HG03457 (cell line): ENCODE results near the gene SLC9A1.
A peak's percentile ranks its signal among the peaks of the same experiment; 100 is the strongest.
"Not testable (repeated sequence)": the region's sequence is repeated elsewhere in the genome, so short reads cannot be mapped to it uniquely, and the experiment has no call there.

Source experiments
- ATAC-seq: cut with Tn5 transposase; IDR thresholded peaks from one replicate; pipeline ENCODE4 v1.9.1; 2021; ENCODE audit warnings: moderate number of reproducible peaks; ENCODE audit not compliant: unreplicated experiment

The SLC9A1 gene

GRCh38 chr1:27135541-27136235 is 19.2 kb downstream of the SLC9A1 start:
- no peak for ATAC-seq

- no peak for ATAC-seq
These were observed 20.9 kb downstream of the SLC9A1 start for GRCh38 chr1:27133991-27134390.

DNA sequence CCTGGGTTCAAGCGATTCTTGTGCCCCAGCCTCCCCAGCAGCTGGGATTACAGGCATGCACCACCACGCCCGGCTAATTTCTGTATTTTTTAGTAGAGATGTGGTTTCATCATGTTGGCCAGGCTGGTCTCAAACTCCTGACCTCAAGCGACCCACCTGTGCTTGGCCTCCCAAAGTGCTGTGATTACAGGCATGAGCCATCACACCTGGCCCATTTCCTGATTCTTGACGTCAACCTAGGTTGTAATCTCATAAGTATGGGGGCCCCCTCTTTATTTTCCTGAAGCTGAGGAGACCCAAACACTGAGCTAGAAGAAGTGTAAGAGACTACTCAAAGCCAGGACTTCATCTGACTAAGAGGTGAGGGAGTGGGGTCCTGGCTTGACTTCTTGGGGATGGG is 21.8 kb downstream of the SLC9A1 start:
- no peak for ATAC-seq

- ATAC-seq, result no peak
These were observed 22.3 kb downstream of the SLC9A1 start for GRCh38 chr1:27132624-27133023.

GRCh38 chr1:27132147-27132546 is 22.8 kb downstream of the SLC9A1 start:
- no peak for ATAC-seq

DNA sequence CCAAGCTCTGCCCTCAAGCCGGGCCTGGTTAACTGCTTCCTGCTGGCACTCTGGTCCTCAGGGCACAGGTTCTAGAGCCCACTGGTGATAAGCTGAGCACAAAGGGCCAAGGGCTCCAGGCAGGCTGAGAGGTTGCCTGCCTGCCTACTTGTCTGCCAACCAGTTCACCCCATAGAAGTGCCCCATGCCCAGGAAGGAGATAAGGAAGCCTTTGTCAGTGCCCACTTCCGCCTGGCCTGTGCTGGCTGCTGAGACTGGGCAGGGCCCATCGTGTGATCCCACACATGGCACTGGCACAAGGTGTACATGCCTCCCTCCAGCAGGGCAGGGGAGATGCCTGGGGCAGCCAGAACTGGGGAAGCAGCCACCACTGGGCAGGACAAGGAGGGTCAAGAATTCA is 24.1 kb downstream of the SLC9A1 start:
- no peak for ATAC-seq

- no peak for ATAC-seq
These were observed 25.7 kb downstream of the SLC9A1 start for GRCh38 chr1:27129225-27129624.

DNA sequence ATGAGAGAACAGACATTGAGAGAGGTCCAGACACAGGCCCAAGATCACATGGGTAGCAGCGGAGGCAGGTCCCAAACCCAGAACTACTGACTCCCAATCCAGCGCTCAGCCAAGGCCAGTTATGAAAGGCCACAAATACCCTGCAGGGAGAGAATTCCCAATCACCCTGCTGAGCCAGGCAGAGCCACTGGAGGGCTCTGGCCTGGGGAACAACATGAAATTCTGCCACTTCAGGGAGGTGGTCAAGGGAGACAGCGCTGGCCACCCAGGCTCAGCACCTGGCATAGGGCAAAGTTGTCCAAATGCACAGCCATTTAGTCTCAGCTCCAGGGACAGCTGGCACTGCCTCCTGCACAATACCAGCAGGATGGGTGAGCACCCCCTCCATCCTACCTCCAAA is 27.5 kb downstream of the SLC9A1 start:
- no peak for ATAC-seq

DNA sequence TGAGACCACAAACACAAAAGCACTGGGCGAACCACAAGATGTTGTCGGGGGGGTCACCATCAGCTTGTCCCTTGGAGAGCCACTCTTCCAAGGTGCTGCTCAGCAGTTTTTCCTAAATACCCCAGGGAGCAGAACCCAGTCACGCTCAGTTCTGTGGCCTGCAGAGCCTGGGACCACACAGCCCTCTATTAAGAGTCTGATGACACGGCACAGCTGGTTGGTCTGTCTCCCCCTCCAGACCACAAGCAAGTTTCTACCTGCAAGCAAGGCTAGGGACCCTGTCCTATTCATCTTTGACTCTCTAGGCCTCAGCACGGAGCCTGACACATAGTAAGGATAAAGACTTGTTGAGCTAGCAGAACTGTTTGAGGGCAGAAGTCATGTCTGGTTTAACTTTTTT is 28.5 kb downstream of the SLC9A1 start:
- no peak for ATAC-seq

DNA sequence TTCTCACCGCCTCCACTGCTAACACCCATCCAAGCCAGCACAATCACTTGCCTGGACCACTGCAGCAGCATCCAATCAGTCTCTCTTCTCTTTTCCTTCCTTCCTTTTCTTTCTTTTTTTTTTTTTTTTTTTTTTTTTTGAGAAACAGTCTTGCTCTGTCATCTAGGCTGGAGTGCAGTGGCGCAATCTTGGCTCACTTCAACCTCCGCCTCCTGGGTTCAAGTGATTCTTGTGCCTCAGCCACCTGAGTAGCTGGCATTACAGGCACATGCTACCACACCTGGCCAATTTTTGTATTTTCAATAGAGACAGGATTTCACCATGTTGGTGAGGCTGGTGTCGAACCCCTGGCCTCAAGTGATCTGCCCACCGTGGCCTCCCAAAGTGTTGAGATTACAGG is 29.8 kb downstream of the SLC9A1 start:
- not testable (repeated sequence) for ATAC-seq

- no peak for ATAC-seq
These were observed 30.5 kb downstream of the SLC9A1 start for GRCh38 chr1:27124405-27124804.

- ATAC-seq, result no peak
These were observed 32.3 kb downstream of the SLC9A1 start for GRCh38 chr1:27122652-27123051.

DNA sequence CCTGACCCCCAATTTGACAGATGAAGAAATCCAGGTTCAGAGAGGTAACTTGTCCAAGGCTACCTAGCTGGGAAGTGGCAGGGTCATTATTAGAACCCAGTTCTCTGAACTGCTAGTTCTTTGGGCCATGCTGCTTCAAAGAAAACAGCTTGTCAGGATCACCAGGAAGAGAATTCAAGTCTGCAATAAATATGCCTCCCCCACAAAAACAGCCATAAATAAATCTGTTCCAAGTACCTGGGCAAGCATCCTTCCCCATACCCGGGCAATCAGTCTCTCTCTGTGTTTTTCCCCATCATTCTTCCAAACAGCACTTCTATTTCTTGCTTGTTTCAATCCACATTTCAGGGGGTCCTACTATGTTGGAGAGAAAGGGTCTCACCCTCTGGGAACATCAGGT is 34.1 kb downstream of the SLC9A1 start:
- ATAC-seq, result no peak

DNA sequence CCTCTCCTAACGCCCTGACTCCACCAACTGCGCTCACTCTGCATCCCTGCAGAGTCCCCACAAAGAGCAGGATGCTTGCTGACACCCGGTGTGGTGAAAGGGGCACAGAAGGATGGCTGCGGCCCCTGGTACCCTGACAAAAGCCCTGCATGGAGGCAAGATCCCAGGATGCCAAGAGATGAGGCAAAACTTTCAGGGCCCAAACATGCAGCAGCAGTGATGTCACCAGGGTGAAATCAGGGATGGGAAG is 36.6 kb downstream of the SLC9A1 start:
- no peak for ATAC-seq

GRCh38 chr1:27117733-27118439 is 37.0 kb downstream of the SLC9A1 start:
- ATAC-seq, result no peak

GRCh38 chr1:27116697-27117096 is 38.2 kb downstream of the SLC9A1 start:
- ATAC-seq, result no peak

DNA sequence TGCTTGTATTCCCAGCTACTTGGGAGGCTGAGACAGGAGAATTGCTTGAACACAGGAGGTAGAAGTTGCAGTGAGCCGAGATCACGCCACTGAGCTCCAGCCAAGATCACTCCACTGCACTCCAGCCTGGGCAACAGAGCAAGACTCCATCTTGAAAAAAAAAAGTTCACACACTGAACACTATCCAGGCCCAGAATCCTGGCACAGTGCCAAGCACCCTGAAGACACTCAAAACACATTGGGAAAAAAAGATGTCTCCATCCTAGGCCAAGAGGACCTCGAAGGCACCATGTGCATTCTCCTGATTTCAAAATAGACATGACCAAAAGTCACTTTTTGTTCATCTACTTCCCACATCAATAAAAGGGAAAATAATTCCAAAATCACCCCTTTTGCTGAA is 38.7 kb downstream of the SLC9A1 start:
- no peak for ATAC-seq

DNA sequence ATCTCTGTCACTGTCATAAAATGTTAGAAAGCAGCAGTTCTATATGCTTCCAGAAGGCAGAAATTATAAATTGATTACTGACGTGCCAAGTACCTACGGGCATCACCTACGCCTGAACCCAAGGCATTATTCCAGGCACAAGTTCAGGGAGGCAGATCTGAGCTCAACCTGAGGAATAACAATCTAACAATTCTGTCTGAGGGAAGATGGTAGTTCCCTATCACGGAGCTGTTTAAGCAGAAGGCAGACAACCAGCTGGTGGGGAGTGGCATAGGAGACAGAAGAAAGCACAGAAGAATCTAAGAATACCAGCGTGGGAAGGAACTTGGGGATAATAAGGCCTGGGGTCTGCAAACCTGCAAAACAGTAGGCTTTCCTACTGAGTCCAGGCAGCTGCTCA is 40.4 kb downstream of the SLC9A1 start:
- ATAC-seq, result no peak

GRCh38 chr1:27113861-27114260 is 41.1 kb downstream of the SLC9A1 start:
- ATAC-seq, result no peak

DNA sequence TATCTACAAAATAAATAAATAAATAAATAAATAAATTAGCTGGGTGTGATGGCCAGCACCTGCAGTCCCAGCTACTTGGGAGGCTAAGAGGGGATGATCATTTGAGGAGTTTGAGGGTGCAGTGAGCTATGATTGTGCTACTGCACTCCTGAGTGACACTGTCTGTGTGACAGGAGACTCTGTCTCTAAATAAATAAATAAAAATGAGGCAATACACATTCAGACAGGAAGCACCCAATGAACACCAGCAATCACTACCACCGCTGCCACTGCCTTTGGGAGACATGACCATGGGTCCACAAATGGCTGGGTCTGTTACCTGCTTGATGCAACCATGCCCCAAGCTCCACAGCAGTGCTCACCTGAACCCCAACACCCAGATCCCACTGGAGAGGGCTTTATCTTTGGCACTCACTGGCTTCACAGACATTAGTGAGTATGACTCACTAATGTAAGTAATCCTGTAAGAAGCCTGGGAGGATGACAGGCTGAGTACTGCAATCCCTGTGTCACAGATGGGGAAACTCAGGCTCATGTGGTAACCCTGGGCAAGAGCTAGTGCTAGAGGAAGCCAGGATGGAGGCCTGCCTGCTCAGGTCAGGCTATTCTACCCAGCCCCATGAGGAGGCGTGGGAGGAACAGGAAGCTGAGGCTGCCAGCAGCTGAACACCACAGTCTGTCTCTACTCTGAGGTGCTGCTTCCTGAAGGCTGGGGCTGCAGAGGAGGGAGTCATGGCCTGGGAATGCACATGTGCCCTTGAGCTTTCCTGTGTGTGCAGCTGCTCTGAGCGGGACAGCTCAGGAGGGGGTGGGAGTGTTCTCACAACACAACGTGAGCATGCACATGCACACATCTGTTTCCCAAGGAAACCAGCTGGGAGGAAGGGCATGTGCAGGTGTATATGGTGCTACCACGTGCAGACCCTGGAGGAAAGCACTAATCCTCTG is 43.0 kb downstream of the SLC9A1 start:
- ATAC-seq, result peak; percentile 53

- ATAC-seq, result no peak
These were observed 45.7 kb downstream of the SLC9A1 start for GRCh38 chr1:27109103-27109822.
